OCI-LY3 (cell line): ENCODE measurements around the gene MGME1.

Source experiments
- H2AFZ ChIP-seq: fragments of 200-600, 300-600 bp; shearing (Covaris generic); 2 replicates; pipeline ENCODE4 v1.6.0; 2014; ENCODE audit warnings: antibody characterized with exemption, low read depth, low read length
- H3K27ac ChIP-seq: fragments of 200-600, 300-600 bp; sonication (generic); 2 replicates; pipeline ENCODE4 v1.5.1; 2014; ENCODE audit warnings: mild to moderate bottlenecking, low read length, moderate library complexity, mixed read lengths
- H3K27me3 ChIP-seq: fragments of 200-600, 300-600 bp; sonication (generic); 2 replicates; pipeline ENCODE4 v1.6.1; 2014; ENCODE audit warnings: low read depth, low read length, mixed read lengths
- H3K36me3 ChIP-seq: fragments of 200-600, 300-600 bp; sonication (generic); replicated peaks from 2 replicates; pipeline ENCODE3; 2014; ENCODE audit warnings: low read depth, low read length, mixed read lengths
- H3K4me1 ChIP-seq: fragments of 300-600, 200-600 bp; sonication (generic); 2 replicates; pipeline ENCODE4 v1.6.1; 2014; ENCODE audit warnings: low read length, mixed read lengths
- H3K4me2 ChIP-seq: fragments of 200-600, 300-600 bp; sonication (generic); 2 replicates; pipeline ENCODE4 v1.6.1; 2014; ENCODE audit warnings: low read length, mixed read lengths
- H3K4me3 ChIP-seq: fragments of 300-600, 200-600 bp; sonication (generic); 2 replicates; pipeline ENCODE4 v1.5.1; 2014; ENCODE audit warnings: antibody characterized with exemption, mild to moderate bottlenecking, low read length, moderate library complexity
- H3K79me2 ChIP-seq: fragments of 300-600, 200-600 bp; shearing (Covaris generic); 2 replicates; pipeline ENCODE4 v1.6.1; 2014; ENCODE audit warnings: mild to moderate bottlenecking, low read length, mixed read lengths
- H3K9ac ChIP-seq: fragments of 300-600, 200-600 bp; shearing (Covaris generic); 2 replicates; pipeline ENCODE4 v1.6.0; 2014; ENCODE audit warnings: mild to moderate bottlenecking, low read length, moderate library complexity
- H3K9me3 ChIP-seq: fragments of 200-600, 300-600 bp; shearing (Covaris generic); 2 replicates; pipeline ENCODE4 v1.6.1; 2014; ENCODE audit warnings: low read length, mixed read lengths; ENCODE audit not compliant: insufficient read depth
- H4K20me1 ChIP-seq: fragments of 200-600, 300-600 bp; sonication (generic); 2 replicates; pipeline ENCODE4 v1.6.1; 2016; ENCODE audit warnings: low read length, mixed read lengths; ENCODE audit not compliant: insufficient read depth
- CTCF ChIP-seq: fragments of 200-600, 300-600 bp; sonication (generic); IDR thresholded peaks from 2 replicates; pipeline ENCODE4 v1.5.1; 2014; ENCODE audit warnings: antibody characterized with exemption, low read length, low read depth
- EZH2phosphoT487 ChIP-seq: fragments of 200-600 bp; shearing (Covaris generic); IDR thresholded peaks from 2 replicates; pipeline ENCODE4 v1.6.1; 2018; ENCODE audit warnings: antibody characterized with exemption, mixed run types, low read depth

Gene MGME1

GRCh38 chr20:17936761-17937732, 31.8 kb upstream of the MGME1 start:
- Histone ChIP-seq H3K9ac (no peak overlapping the region), H3K27me3 (no peaks in the 10 kb centered on the region), H3K36me3 (peaks cover 16% of the 10 kb centered on the region), H3K79me2 (no peaks in the 10 kb centered on the region), H3K4me2 (no peak overlapping the region), H4K20me1 (peaks cover 34% of the 10 kb centered on the region), H2AFZ (no peak overlapping the region), H3K4me1 (0 out of 2 replicates have a peak, but pooled peaks cover 5% of the 10 kb centered on the region), H3K4me3 (no peak overlapping the region), H3K27ac (no peak overlapping the region), H3K9me3 (no peaks in the 10 kb centered on the region)
- TF ChIP-seq EZH2phosphoT487 (no peak), CTCF (no peak)

GRCh38 chr20:17938871-17939619, 29.8 kb upstream of the MGME1 start:
- H3K4me3 ChIP-seq = no peak overlapping the region
- H3K9ac ChIP-seq = no peak overlapping the region

DNA sequence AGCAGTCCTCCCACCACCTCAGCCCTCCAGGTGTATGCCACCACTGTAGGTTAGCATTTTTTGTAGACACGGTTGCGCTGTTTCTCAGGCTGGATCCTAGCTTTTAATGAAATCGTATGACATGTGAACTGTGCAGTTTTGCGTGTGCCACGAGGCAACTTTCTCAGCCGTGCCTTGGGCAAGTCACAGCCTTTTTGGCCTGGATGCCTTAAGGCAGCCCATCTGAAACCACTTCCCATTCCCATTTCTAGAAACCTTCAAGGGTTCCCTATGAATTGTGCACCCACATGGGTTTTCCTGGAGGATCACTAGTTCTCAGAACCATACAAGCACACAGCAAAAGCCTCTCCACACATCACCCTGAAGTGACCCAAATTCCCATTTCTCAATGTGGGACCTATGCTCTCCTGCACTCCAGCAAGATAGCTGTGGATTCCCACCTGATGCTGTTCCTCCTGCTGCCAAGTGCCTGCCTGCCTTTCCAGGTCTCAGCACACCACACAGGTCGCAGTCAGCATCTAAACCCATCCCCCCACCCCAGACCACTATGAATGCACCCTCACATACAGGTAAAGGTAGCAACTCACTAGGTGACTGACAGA, 29.1 kb upstream of the MGME1 start:
- H2AFZ ChIP-seq = no peak overlapping the region
- no peaks in the 10 kb centered on the region for H3K9me3 ChIP-seq
- H3K9ac ChIP-seq = no peak overlapping the region
- no peak overlapping the region for H3K4me2 ChIP-seq
- no peaks in the 10 kb centered on the region for H3K27me3 ChIP-seq
- TF ChIP-seq EZH2phosphoT487 (no peak), CTCF (no peak)
- H3K27ac ChIP-seq = 0 out of 2 replicates have a peak overlapping the region, but pooled peaks have one; percentile 12
- peaks cover under 1% of the 10 kb centered on the region; the same call in 1 of the 2 replicates for H3K79me2 ChIP-seq
- peaks cover 50% of the 10 kb centered on the region for H4K20me1 ChIP-seq
- peaks cover 40% of the 10 kb centered on the region for H3K36me3 ChIP-seq
- H3K4me1 ChIP-seq = no peaks in the 10 kb centered on the region
- no peak overlapping the region for H3K4me3 ChIP-seq

More at GRCh38 chr20:17938871-17939619, 29.8 kb upstream of the MGME1 start:
- Histone ChIP-seq H3K4me2 (no peak overlapping the region), H3K9me3 (no peaks in the 10 kb centered on the region), H4K20me1 (peaks cover 45% of the 10 kb centered on the region), H2AFZ (no peak overlapping the region), H3K4me1 (no peaks in the 10 kb centered on the region), H3K27ac (0 out of 2 replicates have a peak overlapping the region, but pooled peaks have one; percentile 12), H3K27me3 (no peaks in the 10 kb centered on the region), H3K36me3 (peaks cover 35% of the 10 kb centered on the region), H3K79me2 (no peaks in the 10 kb centered on the region; the same call in 1 of the 2 replicates)
- TF ChIP-seq EZH2phosphoT487 = no peak
- peak; percentile 86 for TF ChIP-seq CTCF
